SKM-1 (cell line): ENCODE measurements around the gene MOSPD3.

Experiments
- DNase-seq: peaks from one replicate; lab custom pipeline; 2025; ENCODE audit not compliant: unreplicated experiment; lab: John Stamatoyannopoulos, UW

Gene MOSPD3

GRCh38 chr7:100575206-100575631, 37.1 kb upstream of the MOSPD3 start:
- DNase-seq: no peak

- no peak for DNase-seq
Measured at GRCh38 chr7:100575746-100576383, 36.5 kb upstream of the MOSPD3 start.

- no peak for DNase-seq
Measured at GRCh38 chr7:100576384-100576993, 35.9 kb upstream of the MOSPD3 start.

- DNase-seq: no peak
Measured at GRCh38 chr7:100577103-100577502, 35.2 kb upstream of the MOSPD3 start.

- DNase-seq: no peak
Measured at GRCh38 chr7:100577507-100577906, 34.8 kb upstream of the MOSPD3 start.

GRCh38 chr7:100578246-100579183, 33.8 kb upstream of the MOSPD3 start:
- DNase-seq: no peak

- DNase-seq: no peak
Measured at GRCh38 chr7:100580466-100581283, 31.7 kb upstream of the MOSPD3 start.

GRCh38 chr7:100582041-100582579, 30.2 kb upstream of the MOSPD3 start:
- DNase-seq: no peak

GRCh38 chr7:100582650-100583049, 29.7 kb upstream of the MOSPD3 start:
- DNase-seq: no peak

- DNase-seq: peak; percentile 94
Measured at GRCh38 chr7:100583132-100584053, 28.9 kb upstream of the MOSPD3 start.

- peak; percentile 94 for DNase-seq
Measured at GRCh38 chr7:100584054-100584682, 28.2 kb upstream of the MOSPD3 start.

- DNase-seq: no peak
Measured at GRCh38 chr7:100584683-100585510, 27.4 kb upstream of the MOSPD3 start.

- DNase-seq: no peak
Measured at GRCh38 chr7:100585511-100586265, 26.7 kb upstream of the MOSPD3 start, which contains the start of gene LRCH4. TSS of gene LRCH4 (minus strand) at chr7:100586129. CDS start at chr7:100586100, 29 bp downstream.

GRCh38 chr7:100586266-100587025, 25.9 kb upstream of the MOSPD3 start, which contains the start of gene FBXO24:
TSS of gene FBXO24 (plus strand) at chr7:100586328. CDS start at chr7:100586626, 298 bp downstream.
- peak; percentile 97 for DNase-seq

GRCh38 chr7:100588438-100588837, 23.9 kb upstream of the MOSPD3 start:
- DNase-seq: no peak

- no peak for DNase-seq
Measured at GRCh38 chr7:100589341-100589947, 22.9 kb upstream of the MOSPD3 start.
